ENCODE measurements around the gene RBM20.

Gene RBM20

DNA sequence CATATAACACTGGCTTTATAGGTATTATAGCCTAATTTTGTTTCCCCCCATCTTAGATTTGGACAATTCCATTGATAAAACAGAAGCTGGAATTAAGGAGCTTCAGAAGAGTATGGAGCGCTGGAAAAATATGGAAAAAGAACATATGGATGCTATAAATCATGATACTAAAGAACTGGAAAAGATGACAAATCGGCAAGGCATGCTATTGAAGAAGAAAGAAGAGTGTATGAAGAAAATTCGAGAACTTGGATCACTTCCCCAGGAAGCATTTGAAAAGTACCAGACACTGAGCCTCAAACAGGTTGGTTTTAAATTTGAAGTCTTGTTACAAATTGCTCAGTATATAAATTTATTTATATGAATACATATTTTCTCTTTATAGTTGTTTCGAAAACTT lies 42.6 kb upstream of the RBM20 start:
- peaks cover 4% of the 10 kb centered on the region; the same call in 1 of the 2 replicates for H3K79me2 ChIP-seq (ENCODE audit: low read length)
- no peak overlapping the region for H3K4me3 ChIP-seq (ENCODE audit: low read length)
- TF ChIP-seq, protein P1, sequence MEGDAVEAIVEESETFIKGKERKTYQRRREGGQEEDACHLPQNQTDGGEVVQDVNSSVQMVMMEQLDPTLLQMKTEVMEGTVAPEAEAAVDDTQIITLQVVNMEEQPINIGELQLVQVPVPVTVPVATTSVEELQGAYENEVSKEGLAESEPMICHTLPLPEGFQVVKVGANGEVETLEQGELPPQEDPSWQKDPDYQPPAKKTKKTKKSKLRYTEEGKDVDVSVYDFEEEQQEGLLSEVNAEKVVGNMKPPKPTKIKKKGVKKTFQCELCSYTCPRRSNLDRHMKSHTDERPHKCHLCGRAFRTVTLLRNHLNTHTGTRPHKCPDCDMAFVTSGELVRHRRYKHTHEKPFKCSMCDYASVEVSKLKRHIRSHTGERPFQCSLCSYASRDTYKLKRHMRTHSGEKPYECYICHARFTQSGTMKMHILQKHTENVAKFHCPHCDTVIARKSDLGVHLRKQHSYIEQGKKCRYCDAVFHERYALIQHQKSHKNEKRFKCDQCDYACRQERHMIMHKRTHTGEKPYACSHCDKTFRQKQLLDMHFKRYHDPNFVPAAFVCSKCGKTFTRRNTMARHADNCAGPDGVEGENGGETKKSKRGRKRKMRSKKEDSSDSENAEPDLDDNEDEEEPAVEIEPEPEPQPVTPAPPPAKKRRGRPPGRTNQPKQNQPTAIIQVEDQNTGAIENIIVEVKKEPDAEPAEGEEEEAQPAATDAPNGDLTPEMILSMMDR (IDR thresholded peaks at IDR 0.05; ENCODE audit: low read length), result no peak
- TF ChIP-seq EZH2 (optimal IDR thresholded peaks at IDR 0.05; ENCODE audit: low read depth, low read length), result no peak
- TF ChIP-seq EZH2phosphoT487 (IDR thresholded peaks at IDR 0.05; ENCODE audit: low read length), result no peak
- H3K36me3 ChIP-seq (replicated peaks; ENCODE audit: insufficient read depth, low read length), result peaks cover 35% of the 10 kb centered on the region
- peaks cover 13% of the 10 kb centered on the region; the same call in 1 of the 2 replicates for H3K4me1 ChIP-seq (ENCODE audit: low read length)
- no peaks in the 10 kb centered on the region for H3K9me3 ChIP-seq (replicated peaks; ENCODE audit: insufficient read depth, low read length)
- H3K9ac ChIP-seq (ENCODE audit: low read length), result no peak overlapping the region
- no peak overlapping the region for H2AFZ ChIP-seq (ENCODE audit: low read length)
- H4K20me1 ChIP-seq (ENCODE audit: insufficient read depth, low read length), result 0 out of 2 replicates have a peak, but pooled peaks cover 8% of the 10 kb centered on the region
- no peaks in the 10 kb centered on the region for H3K9me2 ChIP-seq (replicated peaks; ENCODE audit: insufficient read depth, low read length)
- peaks cover 26% of the 10 kb centered on the region for H3F3A ChIP-seq (ENCODE audit: insufficient read depth, low read length)
- H3K27ac ChIP-seq (ENCODE audit: low read length), result no peak overlapping the region
- no peak overlapping the region for H3K4me2 ChIP-seq (ENCODE audit: low read depth, low read length)
- DNase-seq, result no peak
- H3K27me3 ChIP-seq (replicated peaks; ENCODE audit: insufficient read depth, low read length), result no peaks in the 10 kb centered on the region

DNA sequence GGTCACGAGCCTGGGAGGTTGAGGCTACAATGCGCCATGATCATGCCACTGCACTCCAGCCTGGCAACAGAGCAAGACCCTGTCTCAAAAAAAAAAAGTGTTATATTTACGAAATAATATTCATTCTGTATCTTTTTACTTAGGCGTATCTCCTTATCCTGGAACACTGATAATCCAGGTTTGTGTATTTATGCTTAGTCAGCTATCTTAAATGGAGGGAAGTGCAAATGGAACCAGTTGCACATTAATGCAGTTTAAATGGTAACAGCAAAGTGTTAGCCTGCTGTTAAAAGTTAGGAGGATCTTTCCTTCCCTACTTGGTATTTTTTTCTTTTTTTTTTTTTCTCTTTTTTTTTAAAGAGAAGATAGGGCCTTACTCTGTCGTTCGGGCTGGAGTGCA lies 36.0 kb upstream of the RBM20 start:
- Histone ChIP-seq H3K9me2 (replicated peaks; ENCODE audit: insufficient read depth, low read length) (no peaks in the 10 kb centered on the region), H3F3A (ENCODE audit: insufficient read depth, low read length) (peaks cover 44% of the 10 kb centered on the region), H3K9me3 (replicated peaks; ENCODE audit: insufficient read depth, low read length) (no peaks in the 10 kb centered on the region), H3K4me1 (ENCODE audit: low read length) (peaks cover 26% of the 10 kb centered on the region), H3K4me2 (ENCODE audit: low read depth, low read length) (no peak overlapping the region), H3K4me3 (ENCODE audit: low read length) (no peak overlapping the region), H3K27me3 (replicated peaks; ENCODE audit: insufficient read depth, low read length) (no peaks in the 10 kb centered on the region), H3K9ac (ENCODE audit: low read length) (no peak overlapping the region), H3K79me2 (ENCODE audit: low read length) (peaks cover 4% of the 10 kb centered on the region; the same call in 1 of the 2 replicates), H3K27ac (ENCODE audit: low read length) (no peak overlapping the region), H2AFZ (ENCODE audit: low read length) (no peak overlapping the region), H4K20me1 (ENCODE audit: insufficient read depth, low read length) (no peaks in the 10 kb centered on the region), H3K36me3 (replicated peaks; ENCODE audit: insufficient read depth, low read length) (peaks cover 20% of the 10 kb centered on the region)
- DNase-seq, result no peak
- TF ChIP-seq, protein P1 (IDR thresholded peaks at IDR 0.05; ENCODE audit: low read length), result no peak
- no peak for TF ChIP-seq EZH2phosphoT487 (IDR thresholded peaks at IDR 0.05; ENCODE audit: low read length)
- TF ChIP-seq EZH2 (optimal IDR thresholded peaks at IDR 0.05; ENCODE audit: low read depth, low read length), result no peak

DNA sequence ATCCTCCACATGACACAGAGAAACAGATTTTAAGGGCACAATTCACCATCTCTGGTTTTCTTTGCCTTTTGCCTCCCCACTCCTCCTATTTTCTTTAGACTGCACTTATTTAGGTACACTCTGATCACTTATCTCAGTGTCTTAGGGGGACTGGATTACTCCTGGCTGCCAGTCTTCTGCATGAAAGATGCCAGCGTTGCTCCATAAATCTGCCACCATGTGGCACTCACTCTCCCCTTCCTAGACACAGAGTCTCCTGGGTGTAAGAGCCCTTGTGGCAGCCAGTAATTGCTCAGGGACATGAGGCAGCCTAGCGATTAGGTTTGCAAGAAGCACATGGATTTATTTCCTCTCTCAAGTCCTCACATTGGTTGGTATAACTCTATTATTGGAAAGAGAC lies 34.5 kb upstream of the RBM20 start:
- DNase-seq, result no peak

More for the DNA sequence above, 34.5 kb upstream of the RBM20 start:
- H3K9ac ChIP-seq (ENCODE audit: low read length), result no peak overlapping the region
- H2AFZ ChIP-seq (ENCODE audit: low read length), result no peak overlapping the region
- H3K9me2 ChIP-seq (replicated peaks; ENCODE audit: insufficient read depth, low read length), result no peaks in the 10 kb centered on the region
- TF ChIP-seq, protein P1 (IDR thresholded peaks at IDR 0.05; ENCODE audit: low read length), result no peak
- TF ChIP-seq EZH2 (optimal IDR thresholded peaks at IDR 0.05; ENCODE audit: low read depth, low read length) (no peak), EZH2phosphoT487 (IDR thresholded peaks at IDR 0.05; ENCODE audit: low read length) (no peak)
- peaks cover 26% of the 10 kb centered on the region for H3K4me1 ChIP-seq (ENCODE audit: low read length)
- no peak overlapping the region for H3K4me3 ChIP-seq (ENCODE audit: low read length)
- H3K79me2 ChIP-seq (ENCODE audit: low read length), result no peaks in the 10 kb centered on the region
- no peak overlapping the region; the same call in 1 of the 2 replicates for H3K27ac ChIP-seq (ENCODE audit: low read length)
- H4K20me1 ChIP-seq (ENCODE audit: insufficient read depth, low read length), result no peaks in the 10 kb centered on the region
- no peaks in the 10 kb centered on the region for H3K27me3 ChIP-seq (replicated peaks; ENCODE audit: insufficient read depth, low read length)
- H3K36me3 ChIP-seq (replicated peaks; ENCODE audit: insufficient read depth, low read length), result peaks cover 14% of the 10 kb centered on the region
- no peak overlapping the region for H3K4me2 ChIP-seq (ENCODE audit: low read depth, low read length)
- no peaks in the 10 kb centered on the region for H3K9me3 ChIP-seq (replicated peaks; ENCODE audit: insufficient read depth, low read length)
- H3F3A ChIP-seq (ENCODE audit: insufficient read depth, low read length), result peaks cover 44% of the 10 kb centered on the region

Measured in MM.1S (cell line).